NCI-H146 treated with DMSO at 0.1 percent for 48 hours (cell line): Measurements from ENCODE around the gene WDR82.

ENCODE experiments used
- DNase-seq: peaks from one replicate; lab custom pipeline; 2025; ENCODE audit not compliant: unreplicated experiment; lab: John Stamatoyannopoulos, UW

Gene WDR82

GRCh38 chr3:52238761-52239701, 39.4 kb downstream of the WDR82 start, which contains the start of gene TWF2:
TSS of gene TWF2 (minus strand) at chr3:52239158. CDS start at chr3:52239016, 142 bp downstream.
- DNase-seq: peak; percentile 33

GRCh38 chr3:52238193-52238760, 40.2 kb downstream of the WDR82 start:
- no peak for DNase-seq

GRCh38 chr3:52237657-52238172, 40.7 kb downstream of the WDR82 start:
- no peak for DNase-seq

GRCh38 chr3:52237006-52237656, 41.3 kb downstream of the WDR82 start:
- DNase-seq: no peak

GRCh38 chr3:52236424-52236886, 42.0 kb downstream of the WDR82 start:
- no peak for DNase-seq

- no peak for DNase-seq
Observed at GRCh38 chr3:52234516-52235447, 43.7 kb downstream of the WDR82 start.

GRCh38 chr3:52233968-52234367, 44.5 kb downstream of the WDR82 start:
- no peak for DNase-seq

GRCh38 chr3:52233108-52233591, 45.3 kb downstream of the WDR82 start:
- DNase-seq: no peak

- DNase-seq: no peak
Observed at GRCh38 chr3:52232279-52233107, 46.0 kb downstream of the WDR82 start.

GRCh38 chr3:52231502-52232278, 46.8 kb downstream of the WDR82 start:
- no peak for DNase-seq

GRCh38 chr3:52230889-52231499, 47.5 kb downstream of the WDR82 start:
- no peak for DNase-seq

- DNase-seq: no peak
Observed at GRCh38 chr3:52230461-52230860, 48.0 kb downstream of the WDR82 start.

- DNase-seq: no peak
Observed at GRCh38 chr3:52229656-52230055, 48.8 kb downstream of the WDR82 start.

- no peak for DNase-seq
Observed at GRCh38 chr3:52228751-52229291, 49.6 kb downstream of the WDR82 start.

- DNase-seq: no peak
Observed at GRCh38 chr3:52228266-52228665, 50.2 kb downstream of the WDR82 start.

- DNase-seq: no peak
Observed at GRCh38 chr3:52227766-52228165, 50.7 kb downstream of the WDR82 start.

GRCh38 chr3:52227117-52227516, 51.3 kb downstream of the WDR82 start:
- DNase-seq: no peak
